22Rv1 (cell line): ENCODE results near the gene GREB1L.

Source experiments
- CTCF ChIP-seq: fragments of 450-650 bp; IDR thresholded peaks from 2 replicates; pipeline ENCODE4 v1.5.1; 2017; ENCODE audit warnings: mild to moderate bottlenecking
- ZFX ChIP-seq: fragments of 450-650 bp; IDR thresholded peaks from 2 replicates; pipeline ENCODE4 v1.6.1; 2017; ENCODE audit warnings: antibody characterized with exemption, borderline replicate concordance

DNA sequence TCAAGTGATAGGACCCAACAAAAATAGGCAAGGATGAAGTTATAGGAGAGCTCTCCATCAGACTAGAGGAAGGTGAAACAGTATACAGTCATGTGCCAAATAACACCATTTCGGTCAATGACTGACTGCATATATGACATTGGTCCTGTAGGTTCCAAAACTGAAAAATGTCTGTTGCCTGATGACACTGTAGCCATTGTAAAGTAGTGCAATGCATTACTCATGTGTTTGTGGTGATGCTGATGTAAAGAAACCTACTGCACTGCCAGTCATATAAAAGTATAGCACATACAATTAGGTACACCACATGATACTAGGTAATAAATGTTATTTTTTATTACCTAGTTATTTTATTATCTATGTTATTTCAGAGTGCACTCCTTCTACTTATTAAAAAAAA lies 147.9 kb downstream of the GREB1L start:
- TF ChIP-seq CTCF (no peak), ZFX (no peak)
